ENCODE measurements around the gene SF1.
A peak's percentile ranks its signal among the peaks of the same experiment; 100 is the strongest.

Gene SF1

DNA sequence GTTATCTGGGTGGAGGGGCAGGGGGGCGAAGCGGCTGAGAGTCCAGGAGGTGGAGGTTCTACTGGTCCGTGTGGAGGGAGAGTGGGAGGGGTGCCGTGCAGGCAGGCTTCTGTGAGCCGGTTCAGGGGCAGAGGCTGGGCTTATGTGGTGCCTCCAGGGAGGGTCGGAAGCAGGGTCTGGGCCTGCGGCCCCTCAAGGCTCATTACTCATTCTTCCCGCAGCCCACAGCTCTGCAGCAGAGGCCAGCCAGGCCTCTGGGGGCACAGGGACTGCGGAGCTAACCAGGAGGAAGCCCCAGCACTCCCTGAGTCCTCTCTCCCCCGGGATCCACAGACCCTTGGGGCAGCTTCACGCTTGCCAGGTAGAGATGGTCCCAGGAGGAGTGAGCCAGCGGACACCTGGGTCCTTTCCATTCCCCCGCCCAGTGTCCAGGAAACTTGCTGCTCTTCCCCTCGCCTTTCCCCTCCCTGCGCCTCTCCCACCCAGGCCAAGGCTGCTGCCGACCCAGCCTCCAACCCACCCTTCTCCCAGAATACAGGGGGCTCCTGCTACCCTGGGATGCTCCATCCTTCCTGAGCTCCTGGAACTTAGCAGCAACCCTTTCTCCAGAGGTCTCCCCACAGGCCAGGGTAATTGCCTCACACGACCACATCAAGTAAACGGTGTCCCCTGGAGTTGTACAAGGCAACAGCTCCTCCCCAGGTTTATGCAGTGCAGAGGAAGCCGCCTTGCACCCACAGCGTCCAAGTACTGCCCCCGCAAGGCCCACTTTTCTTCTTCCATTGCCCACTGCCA is 61.7 kb downstream of the SF1 start:
- peak overlapping the region; percentile 24 for H3K9ac ChIP-seq (ENCODE audit: insufficient read length, low read depth)
- H3K4me3 ChIP-seq (ENCODE audit: insufficient read length, low read depth): no peak overlapping the region
- DNase-seq (ENCODE audit: low read depth, low spot score): no peak
- peaks cover 75% of the 10 kb centered on the region for H3K27me3 ChIP-seq (ENCODE audit: insufficient read depth, insufficient read length)
- H3K36me3 ChIP-seq (ENCODE audit: insufficient read depth, insufficient read length, low read length): no peaks in the 10 kb centered on the region
- H3K4me1 ChIP-seq (ENCODE audit: insufficient read depth, insufficient read length): peaks cover 17% of the 10 kb centered on the region
- H3K9me3 ChIP-seq (ENCODE audit: insufficient read depth, low read length): no peaks in the 10 kb centered on the region
- TF ChIP-seq SUZ12 (IDR thresholded peaks at IDR 0.05; ENCODE audit: extremely low read depth, insufficient read depth, insufficient read length) (no peak), ZNF274 (IDR thresholded peaks at IDR 0.05; ENCODE audit: low read depth, low read length) (no peak), YY1 (IDR thresholded peaks at IDR 0.05; ENCODE audit: insufficient read depth, insufficient read length) (no peak)

DNA sequence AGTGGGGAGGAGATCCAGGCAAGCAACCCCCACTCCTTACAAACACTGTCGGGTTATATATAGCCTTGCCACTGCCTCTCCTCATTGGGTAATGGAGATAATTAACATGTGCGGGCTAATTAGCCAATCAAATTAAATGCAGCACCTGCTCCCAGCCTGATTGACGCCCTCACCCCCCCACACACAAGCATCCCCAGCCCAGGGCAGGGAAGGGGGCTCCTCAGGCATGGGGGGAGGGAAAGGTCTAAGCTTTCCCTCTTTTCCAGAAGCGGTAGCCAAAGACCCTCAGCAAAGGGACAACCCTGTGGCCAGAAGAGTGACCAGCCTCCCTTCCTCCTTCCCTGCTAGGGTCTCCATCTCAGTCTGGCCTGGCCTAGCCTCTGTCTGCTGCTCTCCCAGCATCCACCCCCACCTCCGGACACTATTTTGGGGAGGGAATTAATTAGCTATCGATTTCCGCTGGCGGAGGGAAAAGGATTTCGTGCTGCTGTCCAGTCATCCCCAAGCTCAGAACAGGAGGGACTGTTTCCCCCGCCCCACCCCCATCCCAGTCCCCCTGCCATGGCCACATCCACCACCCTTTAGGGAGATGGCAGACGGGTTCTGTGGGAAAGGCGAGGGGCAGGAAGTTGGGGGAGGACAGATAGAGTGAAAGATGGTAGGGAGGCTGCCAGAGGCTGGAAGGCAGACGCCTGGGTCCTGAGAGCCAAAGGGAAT is 62.4 kb downstream of the SF1 start:
- peaks cover 71% of the 10 kb centered on the region for H3K27me3 ChIP-seq (ENCODE audit: insufficient read depth, insufficient read length)

DNA sequence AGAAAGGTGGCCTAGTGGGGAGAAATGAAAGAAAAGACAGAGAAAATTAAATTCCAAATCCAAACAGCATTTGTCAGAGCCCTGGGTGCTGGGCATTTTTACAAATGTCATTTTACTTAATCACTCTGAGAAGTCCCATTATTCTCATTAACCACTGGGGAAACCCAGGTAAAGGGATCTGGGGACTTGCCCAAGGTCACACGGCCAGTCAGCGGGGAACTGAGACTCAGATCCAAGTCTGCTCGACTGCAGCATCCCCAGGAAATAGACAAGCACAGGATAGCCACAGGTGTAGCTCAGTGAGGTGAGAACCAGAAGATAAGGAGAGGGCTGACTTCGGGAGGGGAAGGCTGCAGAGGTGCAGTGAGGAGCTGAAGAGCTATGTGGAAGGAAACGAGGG is 63.2 kb downstream of the SF1 start:
- Histone ChIP-seq H3K27me3 (ENCODE audit: insufficient read depth, insufficient read length) (peaks cover 63% of the 10 kb centered on the region), H3K36me3 (ENCODE audit: insufficient read depth, insufficient read length, low read length) (no peaks in the 10 kb centered on the region), H3K4me1 (ENCODE audit: insufficient read depth, insufficient read length) (peaks cover 25% of the 10 kb centered on the region), H3K9ac (ENCODE audit: insufficient read length, low read depth) (no peak overlapping the region), H3K9me3 (ENCODE audit: insufficient read depth, low read length) (no peaks in the 10 kb centered on the region), H3K4me3 (ENCODE audit: insufficient read length, low read depth) (no peak overlapping the region)
- DNase-seq (ENCODE audit: low read depth, low spot score): no peak
- TF ChIP-seq ZNF274 (IDR thresholded peaks at IDR 0.05; ENCODE audit: low read depth, low read length) (no peak), YY1 (IDR thresholded peaks at IDR 0.05; ENCODE audit: insufficient read depth, insufficient read length) (no peak), SUZ12 (IDR thresholded peaks at IDR 0.05; ENCODE audit: extremely low read depth, insufficient read depth, insufficient read length) (no peak)

More for the DNA sequence above, 62.4 kb downstream of the SF1 start:
- no peak for TF ChIP-seq SUZ12 (IDR thresholded peaks at IDR 0.05; ENCODE audit: extremely low read depth, insufficient read depth, insufficient read length)
- no peak for TF ChIP-seq ZNF274 (IDR thresholded peaks at IDR 0.05; ENCODE audit: low read depth, low read length)
- TF ChIP-seq YY1 (IDR thresholded peaks at IDR 0.05; ENCODE audit: insufficient read depth, insufficient read length): no peak
- H3K9me3 ChIP-seq (ENCODE audit: insufficient read depth, low read length): no peaks in the 10 kb centered on the region
- H3K9ac ChIP-seq (ENCODE audit: insufficient read length, low read depth): no peak overlapping the region
- peaks cover 20% of the 10 kb centered on the region for H3K4me1 ChIP-seq (ENCODE audit: insufficient read depth, insufficient read length)
- DNase-seq (ENCODE audit: low read depth, low spot score): no peak
- no peaks in the 10 kb centered on the region for H3K36me3 ChIP-seq (ENCODE audit: insufficient read depth, insufficient read length, low read length)
- no peak overlapping the region for H3K4me3 ChIP-seq (ENCODE audit: insufficient read length, low read depth)

DNA sequence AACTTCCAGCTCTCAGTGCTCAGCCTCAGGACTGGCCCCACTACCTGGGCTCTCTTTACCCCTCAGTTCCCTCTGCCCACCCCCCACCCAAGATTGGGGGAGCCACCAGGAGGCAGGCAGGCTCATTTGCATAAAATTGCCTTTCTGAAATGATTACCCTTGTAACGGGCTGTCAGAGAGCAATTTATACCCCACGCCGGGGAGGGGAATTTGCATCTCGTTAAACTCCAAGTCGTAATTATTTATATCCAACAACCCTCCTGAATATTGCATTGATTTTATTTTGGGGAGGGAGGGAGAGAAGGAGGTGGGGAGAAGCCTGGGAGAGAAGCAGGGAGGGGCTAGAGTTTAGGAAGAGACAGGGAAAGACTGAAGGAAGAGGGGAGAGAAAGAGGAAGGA is 63.7 kb downstream of the SF1 start:
- no peak overlapping the region for H3K9ac ChIP-seq (ENCODE audit: insufficient read length, low read depth)
- H3K9me3 ChIP-seq (ENCODE audit: insufficient read depth, low read length): no peaks in the 10 kb centered on the region
- no peaks in the 10 kb centered on the region for H3K36me3 ChIP-seq (ENCODE audit: insufficient read depth, insufficient read length, low read length)
- no peak overlapping the region for H3K4me3 ChIP-seq (ENCODE audit: insufficient read length, low read depth)
- H3K27me3 ChIP-seq (ENCODE audit: insufficient read depth, insufficient read length): peaks cover 58% of the 10 kb centered on the region
- H3K4me1 ChIP-seq (ENCODE audit: insufficient read depth, insufficient read length): peaks cover 26% of the 10 kb centered on the region
- TF ChIP-seq SUZ12 (IDR thresholded peaks at IDR 0.05; ENCODE audit: extremely low read depth, insufficient read depth, insufficient read length): no peak
- TF ChIP-seq YY1 (IDR thresholded peaks at IDR 0.05; ENCODE audit: insufficient read depth, insufficient read length): no peak
- TF ChIP-seq ZNF274 (IDR thresholded peaks at IDR 0.05; ENCODE audit: low read depth, low read length): no peak
- DNase-seq (ENCODE audit: low read depth, low spot score): no peak
